IMR-90 (cell line): Measurements from ENCODE around the gene ANP32B. TPM values are rescaled to one million over a fixed set of nuclear protein-coding genes. Genes with fewer than 3 reads are reported as not detected.
A peak's percentile ranks its signal among the peaks of the same experiment; 100 is the strongest.

Source experiments
- FOS ChIP-seq: fragments of 150-350 bp; IDR thresholded peaks from 2 replicates; pipeline ENCODE4 v1.6.1; 2016; ENCODE audit warnings: low read depth, low read length
- MAFK ChIP-seq: IDR thresholded peaks from 2 replicates; pipeline ENCODE4 v1.6.1; 2012; ENCODE audit warnings: low read depth, low read length, improper control_type of control experiment
- RFX5 ChIP-seq: IDR thresholded peaks from 2 replicates; pipeline ENCODE4 v1.8.0; 2012; ENCODE audit warnings: low read depth, mild to moderate bottlenecking, low read length, moderate library complexity
- polyA plus RNA-seq, 3 experiments: library from polyadenylated mRNA; depleted of rRNA; stranded (reverse); fragments of >200 nt; gene quantifications; 2 replicates each; pipeline ENCODE4 v1.2.3, GENCODE V29; 2012; ENCODE audit warnings: low replicate concordance in 1 of 3
- total RNA-seq: library from RNA; depleted of rRNA; stranded (reverse); fragments of >200 nt; gene quantifications from 2 replicates; pipeline ENCODE4 v1.2.3, GENCODE V29; 2012
- TF ChIP-seq, protein P1 (sequence below): conservative IDR thresholded peaks from 2 replicates; pipeline ENCODE4 v1.5.1; 2012; ENCODE audit warnings: mild to moderate bottlenecking, low read depth, low read length, improper control_type of control experiment

The ANP32B gene
- total and polyA plus RNA-seq, 2 of the 4 experiments (the other 2 are of a cell fraction), result 3.9 to 46.8 TPM

DNA sequence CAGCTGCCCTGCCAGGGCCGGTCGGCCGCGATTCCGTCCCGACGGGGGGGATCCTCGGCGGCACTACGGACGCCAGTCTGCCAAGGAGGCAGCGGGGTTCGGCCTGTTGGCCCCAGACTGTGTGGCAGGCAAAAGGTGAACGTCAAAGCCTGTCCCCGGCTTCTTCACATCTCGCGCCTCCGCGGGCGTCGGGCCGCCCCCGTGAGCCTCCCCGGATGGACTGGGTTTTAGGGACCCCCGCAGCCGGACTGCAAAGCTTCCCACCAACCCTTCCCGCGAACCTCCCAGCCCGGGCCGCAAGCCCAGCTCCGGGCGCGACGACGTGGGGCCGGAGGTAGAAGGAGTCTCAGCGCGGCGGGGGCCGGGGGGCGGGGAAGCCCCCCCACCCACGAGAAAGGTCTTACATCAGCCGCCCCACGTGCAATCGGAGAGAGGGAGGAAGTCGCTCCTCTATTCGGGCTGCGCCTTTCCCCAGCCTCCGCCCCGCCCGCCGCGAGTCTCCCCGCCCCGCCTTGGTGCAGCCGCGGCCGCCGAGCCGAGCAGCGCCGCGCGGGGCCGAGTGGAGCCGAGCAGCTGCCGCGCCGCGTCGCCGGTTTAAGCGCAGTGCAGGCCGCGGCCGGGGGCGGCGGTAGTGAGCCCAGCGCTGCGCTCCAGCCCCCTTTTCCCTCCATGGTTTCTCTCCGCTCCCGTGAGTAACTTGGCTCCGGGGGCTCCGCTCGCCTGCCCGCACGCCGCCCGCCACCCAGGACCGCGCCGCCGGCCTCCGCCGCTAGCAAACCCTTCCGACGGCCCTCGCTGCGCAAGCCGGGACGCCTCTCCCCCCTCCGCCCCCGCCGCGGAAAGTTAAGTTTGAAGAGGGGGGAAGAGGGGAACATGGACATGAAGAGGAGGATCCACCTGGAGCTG is at the start of gene ANP32B (continued):
- no peak for TF ChIP-seq RFX5
- TF ChIP-seq FOS, result no peak
- TF ChIP-seq MAFK, result no peak
- TF ChIP-seq, protein P1, sequence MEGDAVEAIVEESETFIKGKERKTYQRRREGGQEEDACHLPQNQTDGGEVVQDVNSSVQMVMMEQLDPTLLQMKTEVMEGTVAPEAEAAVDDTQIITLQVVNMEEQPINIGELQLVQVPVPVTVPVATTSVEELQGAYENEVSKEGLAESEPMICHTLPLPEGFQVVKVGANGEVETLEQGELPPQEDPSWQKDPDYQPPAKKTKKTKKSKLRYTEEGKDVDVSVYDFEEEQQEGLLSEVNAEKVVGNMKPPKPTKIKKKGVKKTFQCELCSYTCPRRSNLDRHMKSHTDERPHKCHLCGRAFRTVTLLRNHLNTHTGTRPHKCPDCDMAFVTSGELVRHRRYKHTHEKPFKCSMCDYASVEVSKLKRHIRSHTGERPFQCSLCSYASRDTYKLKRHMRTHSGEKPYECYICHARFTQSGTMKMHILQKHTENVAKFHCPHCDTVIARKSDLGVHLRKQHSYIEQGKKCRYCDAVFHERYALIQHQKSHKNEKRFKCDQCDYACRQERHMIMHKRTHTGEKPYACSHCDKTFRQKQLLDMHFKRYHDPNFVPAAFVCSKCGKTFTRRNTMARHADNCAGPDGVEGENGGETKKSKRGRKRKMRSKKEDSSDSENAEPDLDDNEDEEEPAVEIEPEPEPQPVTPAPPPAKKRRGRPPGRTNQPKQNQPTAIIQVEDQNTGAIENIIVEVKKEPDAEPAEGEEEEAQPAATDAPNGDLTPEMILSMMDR, result peak; percentile 96
